Activated CD8-positive, alpha-beta T cell treated with anti-CD3 and anti-CD28 coated beads, Interleukin-2, amount 10 ng/mL, durations not matched to agents 7 days and 5 days (primary cell): Measurements from ENCODE around the gene REXO4. TPM values are rescaled to one million over a fixed set of nuclear protein-coding genes. Genes with fewer than 3 reads are reported as not detected.

Source experiments
- ATAC-seq: fragments of 150-1000 bp; cut with Tn5 transposase; one replicate; pipeline ENCODE4 v1.10.0; 2021; ENCODE audit warnings: moderate library complexity
- CTCF ChIA-PET: fragments of 350-600 bp; sonication (Branson Sonifier 250); formaldehyde crosslinking; loops from one replicate; lab custom pipeline; 2021; ENCODE audit warnings: antibody characterized with exemption; lab: Charles Lee
- POLR2A ChIA-PET: fragments of 350-600 bp; sonication (Branson Sonifier 250); formaldehyde crosslinking; loops from one replicate; lab custom pipeline; 2021; ENCODE audit warnings: antibody characterized with exemption; lab: Charles Lee
- DNase-seq: peaks from one replicate; pipeline ENCODE4 v3.0.0-alpha.2; 2020
- H3K27ac Mint-ChIP-seq: one replicate; pipeline ENCODE4 v1.8.0; 2021; ENCODE audit warnings: mild to moderate bottlenecking, mixed read lengths
- H3K27me3 Mint-ChIP-seq: one replicate; pipeline ENCODE4 v1.8.0; 2021; ENCODE audit warnings: low read depth, mixed read lengths
- H3K36me3 Mint-ChIP-seq: one replicate; pipeline ENCODE4 v1.8.0; 2021; ENCODE audit warnings: low read depth, mixed read lengths
- H3K4me1 Mint-ChIP-seq: one replicate; pipeline ENCODE4 v1.8.0; 2021; ENCODE audit warnings: low read depth, mixed read lengths
- H3K4me3 Mint-ChIP-seq: one replicate; pipeline ENCODE4 v1.8.0; 2021; ENCODE audit warnings: mild to moderate bottlenecking, mixed read lengths
- H3K9me3 Mint-ChIP-seq: one replicate; pipeline ENCODE4 v1.8.0; 2022; ENCODE audit warnings: mixed read lengths; ENCODE audit not compliant: insufficient read depth
- total RNA-seq, 2 experiments: library from RNA; stranded (reverse); gene quantifications; one replicate each; pipeline ENCODE4 v1.2.3, GENCODE V29; 2021

The REXO4 gene
- total RNA-seq, 2 experiments from 2014 or later, result 23.6 to 25.7 TPM

DNA sequence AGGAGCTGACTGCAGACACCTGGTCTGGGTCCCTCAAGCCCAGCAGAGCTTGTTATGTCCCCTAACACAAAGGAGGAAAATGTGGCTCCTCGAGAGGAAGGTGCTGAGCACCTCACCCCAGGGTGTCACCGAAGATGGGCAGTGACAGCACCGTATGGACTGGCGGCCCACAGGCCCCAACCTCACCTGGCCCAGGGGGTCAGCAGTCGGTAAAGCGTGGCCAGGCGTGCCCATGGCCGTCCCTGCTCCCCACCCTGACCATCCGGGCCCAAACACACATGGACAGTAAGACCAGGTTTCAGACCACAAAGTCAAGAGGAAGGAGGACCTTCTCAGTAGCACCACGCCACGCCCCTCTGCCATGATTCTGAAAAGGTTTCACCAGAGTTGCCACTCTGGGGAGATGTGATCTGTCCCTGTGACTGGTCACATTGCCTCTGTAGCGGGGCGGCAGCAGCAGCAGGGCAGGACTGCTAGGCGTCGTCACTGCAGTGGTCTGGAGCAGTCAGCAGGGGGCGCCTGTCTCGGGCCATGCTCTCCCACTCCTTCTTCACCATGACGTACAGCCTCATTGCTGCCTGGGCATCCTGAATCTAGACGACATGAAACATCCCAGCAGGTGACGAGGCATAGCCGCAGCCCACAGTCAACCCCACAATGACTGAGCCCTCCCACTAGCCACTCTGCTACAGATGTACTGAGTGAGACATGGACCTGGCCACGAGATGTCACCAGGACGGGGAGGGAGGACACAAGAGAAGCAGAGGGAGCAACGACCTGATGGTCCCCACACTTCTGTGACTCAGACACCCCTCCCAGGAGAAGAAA is 11.1 kb downstream of the REXO4 start:
- Mint-ChIP-seq H3K9me3 (no peaks in the 10 kb centered on the region), H3K4me3 (no peak overlapping the region), H3K27me3 (no peaks in the 10 kb centered on the region), H3K4me1 (peaks cover 12% of the 10 kb centered on the region), H3K27ac (peak overlapping the region; percentile 79), H3K36me3 (peaks cover 41% of the 10 kb centered on the region)
- ATAC-seq (peak; percentile 92), DNase-seq (peak; percentile 85)
- CTCF ChIA-PET, result interaction anchor here (0.6 to 1.8 kb wide), 7 partner anchors 9 to 320 kb away, joined by 3 to 9 read pairs (median 4); partner anchors contain the start of gene RPL7A
- POLR2A ChIA-PET, result no interaction called here

DNA sequence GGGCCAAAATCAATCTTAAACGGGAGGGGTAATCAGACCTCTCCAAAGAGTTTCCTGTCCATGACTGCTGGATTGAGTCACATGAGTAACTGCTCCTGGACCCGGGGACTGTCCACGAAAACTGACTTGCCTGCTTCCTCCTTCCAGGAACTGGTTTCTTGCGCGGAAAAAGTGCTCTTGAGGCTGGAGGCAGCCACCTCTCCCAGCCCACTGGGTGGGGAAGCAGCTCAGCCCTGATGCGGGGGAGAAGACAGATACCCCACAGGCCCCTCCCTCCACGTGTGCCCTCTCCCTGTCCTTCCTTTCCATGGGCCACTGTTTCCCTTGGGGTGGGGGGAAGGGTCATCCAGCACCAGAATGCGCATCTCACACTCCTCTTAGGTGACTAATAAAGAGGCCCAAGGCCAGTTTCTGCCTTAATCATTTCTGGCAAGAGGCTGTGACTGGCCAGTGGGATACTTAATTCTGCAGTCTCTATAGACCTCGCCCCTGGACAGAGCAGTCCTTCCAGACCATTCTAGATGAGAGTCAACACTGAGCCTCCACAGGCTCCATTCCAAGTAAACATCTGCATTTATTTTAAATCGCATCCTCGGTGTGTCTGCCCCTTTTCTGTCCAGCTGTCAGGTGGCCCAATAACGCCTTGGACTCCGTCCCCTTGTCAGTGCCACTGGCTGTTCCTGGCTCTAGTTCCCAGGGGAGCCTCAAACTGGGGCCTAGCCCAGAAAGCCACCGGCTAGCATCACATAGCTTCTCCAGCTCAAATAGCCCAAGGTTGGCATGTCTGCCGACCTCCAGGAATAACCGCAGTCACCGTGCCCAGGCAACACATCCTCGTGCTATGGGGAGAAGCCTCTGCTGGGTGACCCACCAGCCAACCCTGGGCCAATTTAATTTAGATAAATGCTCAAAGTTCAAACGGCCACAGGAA is 12.0 kb downstream of the REXO4 start:
- peaks cover 12% of the 10 kb centered on the region for H3K4me1 Mint-ChIP-seq
- no peak for DNase-seq
- H3K27me3 Mint-ChIP-seq, result no peaks in the 10 kb centered on the region
- no peak for ATAC-seq
- no peak overlapping the region for H3K4me3 Mint-ChIP-seq
- POLR2A ChIA-PET, result no interaction called here
- CTCF ChIA-PET, result interaction anchor here (0.6 to 1.8 kb wide), 9 partner anchors 10 to 321 kb away, joined by 3 to 9 read pairs (median 4); partner anchors contain the start of gene RPL7A
- no peaks in the 10 kb centered on the region for H3K9me3 Mint-ChIP-seq
- H3K36me3 Mint-ChIP-seq, result peaks cover 38% of the 10 kb centered on the region
- no peak overlapping the region for H3K27ac Mint-ChIP-seq

DNA sequence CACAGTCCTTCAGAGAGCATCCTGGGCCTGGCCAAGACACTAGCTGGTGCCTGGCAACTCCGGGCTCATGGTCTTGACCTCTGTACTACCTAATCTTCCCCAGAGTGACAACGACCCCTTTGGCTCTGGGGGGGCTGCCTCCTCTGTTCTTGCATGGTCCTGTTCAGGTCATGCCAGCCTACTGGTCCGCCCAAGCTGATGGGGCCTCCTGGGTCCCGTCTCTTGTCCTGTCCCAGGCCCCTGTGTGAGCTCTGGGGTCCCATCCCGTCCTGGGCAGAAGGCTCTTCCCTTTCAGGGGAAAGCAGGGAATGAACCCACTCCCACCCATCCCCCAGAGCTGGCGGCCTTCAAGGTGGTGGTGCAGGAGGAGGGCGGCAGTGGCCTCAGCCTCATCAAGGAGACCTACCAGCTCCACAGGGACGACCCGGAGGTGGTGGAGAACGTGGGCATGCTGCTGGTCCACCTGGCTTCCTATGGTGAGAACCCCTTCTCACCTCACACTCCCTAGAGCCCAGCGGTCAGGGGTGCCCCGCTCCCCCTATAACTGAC is 13.3 kb downstream of the REXO4 start:
- CTCF ChIA-PET, result interaction anchor here (1.0 to 1.8 kb wide), 6 partner anchors 33 to 218 kb away, joined by 3 to 6 read pairs (median 4); partner anchors contain the start of genes SURF1 and SURF2
- Mint-ChIP-seq H3K4me1 (peaks cover 12% of the 10 kb centered on the region), H3K9me3 (no peaks in the 10 kb centered on the region), H3K36me3 (peaks cover 28% of the 10 kb centered on the region), H3K27ac (no peak overlapping the region), H3K27me3 (no peaks in the 10 kb centered on the region), H3K4me3 (no peak overlapping the region)
- POLR2A ChIA-PET, result no interaction called here
- DNase-seq, result no peak
- no peak for ATAC-seq

DNA sequence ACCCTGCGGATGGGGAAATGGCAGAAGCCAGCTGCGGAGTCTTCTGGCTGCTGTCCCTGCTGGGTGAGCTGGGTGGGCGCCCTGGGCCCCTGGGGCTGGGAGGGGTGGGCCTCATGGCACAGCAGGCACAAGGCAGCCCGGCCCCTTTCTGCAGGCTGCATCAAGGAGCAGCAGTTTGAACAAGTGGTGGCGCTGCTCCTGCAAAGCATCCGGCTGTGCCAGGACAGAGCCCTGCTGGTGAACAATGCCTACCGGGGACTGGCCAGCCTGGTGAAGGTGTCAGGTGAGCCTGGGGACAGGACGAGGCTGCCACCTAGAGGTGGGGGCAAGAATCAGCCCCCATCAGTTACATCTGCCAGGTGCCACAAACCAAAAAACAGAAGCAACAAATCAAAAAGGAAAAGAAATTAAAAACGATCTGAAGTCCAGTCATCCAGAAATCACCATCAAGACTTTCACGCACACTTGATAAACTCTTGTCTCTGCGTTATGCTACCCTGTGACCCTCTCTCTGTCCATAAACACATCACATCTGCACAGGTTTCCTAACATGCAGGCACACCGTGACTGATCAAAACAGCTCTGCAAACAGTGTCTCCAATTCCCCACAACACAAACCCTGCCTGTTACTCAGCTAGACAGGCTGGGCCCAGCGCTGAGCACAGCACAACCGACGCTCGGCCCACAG is 13.9 kb downstream of the REXO4 start:
- Mint-ChIP-seq H3K4me1 (peaks cover 12% of the 10 kb centered on the region), H3K27ac (peak overlapping the region; percentile 34), H3K36me3 (peaks cover 27% of the 10 kb centered on the region), H3K27me3 (no peaks in the 10 kb centered on the region), H3K9me3 (no peaks in the 10 kb centered on the region), H3K4me3 (no peak overlapping the region)
- CTCF ChIA-PET, result interaction anchor here (1.0 to 1.8 kb wide), 8 partner anchors 20 to 218 kb away, joined by 3 to 7 read pairs (median 4); partner anchors contain the start of genes SURF1 and SURF2
- ATAC-seq, result peak; percentile 57
- peak; percentile 72 for DNase-seq
- POLR2A ChIA-PET, result no interaction called here

DNA sequence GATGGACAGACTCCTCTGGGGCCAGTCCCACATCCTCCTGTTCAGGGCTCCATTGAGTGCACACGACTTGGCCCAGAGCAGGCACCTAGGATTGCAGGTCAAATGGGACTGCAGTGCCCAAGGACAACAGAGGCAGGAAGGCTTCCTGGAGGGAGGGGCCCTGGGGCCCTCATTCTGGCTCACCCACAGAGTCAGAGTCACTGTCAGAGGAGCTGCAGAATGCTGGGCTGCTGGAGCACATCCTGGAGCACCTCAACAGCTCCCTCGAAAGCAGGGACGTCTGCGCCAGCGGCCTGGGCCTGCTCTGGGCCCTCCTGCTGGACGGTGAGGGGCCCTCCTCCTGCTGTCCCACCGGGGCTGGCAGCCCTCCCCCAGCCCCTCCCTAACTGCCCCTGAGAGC is 15.1 kb downstream of the REXO4 start:
- ATAC-seq (no peak), DNase-seq (no peak)
- Mint-ChIP-seq H3K27me3 (no peaks in the 10 kb centered on the region), H3K36me3 (peaks cover 23% of the 10 kb centered on the region), H3K4me1 (peaks cover 12% of the 10 kb centered on the region), H3K4me3 (no peak overlapping the region), H3K9me3 (no peaks in the 10 kb centered on the region), H3K27ac (peak overlapping the region; percentile 25)
- POLR2A ChIA-PET, result interaction anchor here (1.3 kb wide), 1 partner anchor 28 kb away, joined by 6 read pairs; no protein-coding TSS in a partner anchor
- CTCF ChIA-PET, result interaction anchor here (1.6 kb wide), 1 partner anchor 19 kb away, joined by 7 read pairs; no protein-coding TSS in a partner anchor

DNA sequence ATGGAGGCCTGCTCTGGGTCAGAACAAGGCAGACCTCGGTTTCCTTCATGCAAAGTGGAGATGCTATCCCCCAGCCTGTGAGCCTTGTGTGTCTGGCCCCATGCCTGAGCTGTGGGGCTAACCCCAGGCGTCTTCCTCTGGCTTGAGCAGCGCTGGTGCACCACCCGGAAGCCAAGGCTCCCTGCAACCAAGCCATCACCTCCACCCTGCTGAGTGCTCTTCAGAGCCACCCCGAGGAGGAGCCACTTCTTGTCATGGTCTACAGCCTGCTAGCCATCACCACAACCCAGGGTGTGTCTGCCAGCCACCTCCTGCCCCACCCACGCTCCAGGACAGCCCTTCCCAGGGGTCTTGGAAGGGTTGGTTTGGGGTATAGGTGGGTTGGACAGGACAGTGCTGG is 16.2 kb downstream of the REXO4 start:
- H3K4me1 Mint-ChIP-seq, result peaks cover 5% of the 10 kb centered on the region
- H3K27me3 Mint-ChIP-seq, result no peaks in the 10 kb centered on the region
- no peak overlapping the region for H3K4me3 Mint-ChIP-seq
- H3K36me3 Mint-ChIP-seq, result peaks cover 15% of the 10 kb centered on the region
- ChIA-PET CTCF (no interaction called here), POLR2A (no interaction called here)
- H3K9me3 Mint-ChIP-seq, result no peaks in the 10 kb centered on the region
- H3K27ac Mint-ChIP-seq, result no peak overlapping the region
- DNase-seq (no peak), ATAC-seq (no peak)

DNA sequence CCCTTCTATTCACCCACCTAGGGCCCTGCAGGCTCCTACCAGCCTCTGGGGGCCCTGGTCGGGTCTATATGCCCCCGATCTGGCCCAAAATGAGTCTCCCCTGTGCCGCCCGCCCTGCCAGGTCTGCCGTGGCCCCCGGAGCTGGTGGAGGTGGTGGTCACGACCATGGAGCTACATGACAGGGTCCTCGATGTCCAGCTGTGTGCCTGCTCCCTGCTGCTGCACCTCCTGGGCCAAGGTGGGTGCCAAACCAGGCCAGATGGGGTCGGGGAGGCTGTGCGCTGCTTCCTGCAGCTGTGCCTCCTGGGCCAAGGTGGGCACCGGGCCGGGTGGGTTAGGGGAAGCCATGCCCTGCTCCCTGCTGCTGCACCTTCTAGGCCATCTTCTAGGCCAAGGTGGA is 17.5 kb downstream of the REXO4 start:
- POLR2A ChIA-PET, result no interaction called here

DNA sequence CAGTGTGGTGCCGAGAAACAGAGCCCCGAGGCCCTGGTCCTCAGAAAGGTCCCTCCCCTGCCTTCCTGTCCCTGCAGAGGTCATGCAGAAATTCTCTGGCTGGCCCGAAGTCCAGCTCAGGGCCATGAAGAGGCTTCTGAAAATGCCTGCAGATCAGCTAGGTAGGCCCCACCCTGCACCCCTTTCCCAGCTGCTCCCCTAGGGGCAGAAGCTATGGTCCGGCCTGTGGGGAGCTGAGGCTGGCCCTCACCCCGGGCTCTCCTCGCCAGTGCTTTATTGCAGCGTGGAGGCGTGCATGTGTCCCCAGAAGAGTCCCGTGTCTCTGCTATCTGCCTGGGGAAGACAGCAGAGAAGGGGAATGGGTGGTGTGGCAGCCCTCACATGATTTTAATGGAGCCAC is 19.9 kb downstream of the REXO4 start:
- no peak overlapping the region for H3K4me3 Mint-ChIP-seq
- no peaks in the 10 kb centered on the region for H3K9me3 Mint-ChIP-seq
- ChIA-PET POLR2A (no interaction called here), CTCF (no interaction called here)
- ATAC-seq (no peak), DNase-seq (no peak)
- no peaks in the 10 kb centered on the region for H3K27me3 Mint-ChIP-seq
- H3K4me1 Mint-ChIP-seq, result peaks cover 5% of the 10 kb centered on the region
- H3K36me3 Mint-ChIP-seq, result peaks cover 2% of the 10 kb centered on the region
- no peak overlapping the region for H3K27ac Mint-ChIP-seq

More for the DNA sequence above, 17.5 kb downstream of the REXO4 start:
- Mint-ChIP-seq H3K36me3 (peaks cover 3% of the 10 kb centered on the region), H3K9me3 (no peaks in the 10 kb centered on the region), H3K27ac (no peak overlapping the region), H3K4me3 (no peak overlapping the region), H3K4me1 (peaks cover 5% of the 10 kb centered on the region), H3K27me3 (no peaks in the 10 kb centered on the region)
- DNase-seq (no peak), ATAC-seq (no peak)
- CTCF ChIA-PET, result interaction anchor here (0.9 kb wide), 1 partner anchor 17 kb away, joined by 3 read pairs; the partner anchor contains the start of gene REXO4

DNA sequence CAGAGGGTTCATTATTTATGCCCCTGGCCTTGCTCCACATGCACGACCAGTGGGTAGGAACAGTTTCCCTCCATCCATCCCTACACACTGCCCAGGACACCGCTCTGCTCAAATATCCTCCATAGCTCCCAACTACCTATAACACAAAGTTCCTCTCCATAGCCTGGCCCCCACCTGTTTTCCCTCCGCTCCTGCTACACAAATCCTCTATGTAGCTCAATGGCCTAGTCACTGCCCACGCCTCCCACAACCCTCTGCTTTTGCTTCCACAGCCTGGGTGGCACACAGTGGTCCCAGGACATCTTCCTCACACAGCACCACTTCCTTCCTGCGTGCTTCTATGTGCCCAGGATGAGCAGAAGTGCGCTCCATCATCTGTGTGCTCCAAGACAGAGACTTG is 20.4 kb downstream of the REXO4 start:
- POLR2A ChIA-PET, result no interaction called here
- CTCF ChIA-PET, result interaction anchor here (1.3 kb wide), 1 partner anchor 21 kb away, joined by 5 read pairs; the partner anchor contains the start of gene STKLD1
- ATAC-seq (no peak), DNase-seq (no peak)
- Mint-ChIP-seq H3K27ac (no peak overlapping the region), H3K4me1 (peaks cover 5% of the 10 kb centered on the region), H3K27me3 (no peaks in the 10 kb centered on the region), H3K36me3 (peaks cover 2% of the 10 kb centered on the region), H3K4me3 (no peak overlapping the region), H3K9me3 (no peaks in the 10 kb centered on the region)

DNA sequence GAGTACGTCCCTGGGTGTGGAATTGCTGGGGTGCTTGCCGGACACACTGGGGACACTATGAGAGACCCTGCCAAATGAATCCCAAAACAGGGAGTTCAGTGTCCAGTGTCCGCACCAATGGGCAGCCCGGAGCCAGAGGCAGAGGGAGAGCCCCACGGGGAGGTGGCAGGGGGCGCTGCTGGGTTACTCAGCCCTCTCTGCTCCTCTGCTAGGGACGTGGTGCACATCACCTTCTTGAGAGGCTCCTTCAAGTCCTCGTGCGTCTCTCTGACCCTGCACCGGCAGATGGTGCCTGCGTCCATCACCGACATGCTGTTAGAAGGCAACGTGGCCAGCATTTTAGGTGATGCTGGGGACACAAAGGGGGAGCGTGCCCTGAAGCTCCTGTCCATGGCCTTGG is 20.9 kb downstream of the REXO4 start:
- Mint-ChIP-seq H3K9me3 (no peaks in the 10 kb centered on the region), H3K27me3 (no peaks in the 10 kb centered on the region), H3K27ac (no peak overlapping the region), H3K4me3 (no peak overlapping the region), H3K36me3 (peaks cover 2% of the 10 kb centered on the region), H3K4me1 (peaks cover 2% of the 10 kb centered on the region)
- ATAC-seq (no peak), DNase-seq (no peak)
- CTCF ChIA-PET, result interaction anchor here (1.3 kb wide), 1 partner anchor 20 kb away, joined by 5 read pairs; the partner anchor contains the start of gene STKLD1
- POLR2A ChIA-PET, result interaction anchor here (0.7 kb wide), 1 partner anchor 112 kb away, joined by 3 read pairs; no protein-coding TSS in a partner anchor
